ENCODE results near the gene SIGLEC9.
A peak's percentile ranks its signal among the peaks of the same experiment; 100 is the strongest.

SIGLEC9 gene

DNA sequence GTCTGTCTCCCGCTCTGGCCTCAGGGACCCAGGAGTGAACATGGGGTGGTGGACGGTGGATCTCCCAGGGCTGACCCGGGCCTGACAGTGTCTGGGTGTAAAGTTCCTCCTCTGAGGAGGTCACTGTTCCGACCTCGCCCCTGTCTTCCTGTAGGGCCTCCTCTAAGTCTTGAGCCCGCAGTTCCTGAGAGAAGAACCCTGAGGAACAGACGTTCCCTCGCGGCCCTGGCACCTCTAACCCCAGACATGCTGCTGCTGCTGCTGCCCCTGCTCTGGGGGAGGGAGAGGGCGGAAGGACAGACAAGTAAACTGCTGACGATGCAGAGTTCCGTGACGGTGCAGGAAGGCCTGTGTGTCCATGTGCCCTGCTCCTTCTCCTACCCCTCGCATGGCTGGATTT, at the start of gene SIGLEC9:
TSS of gene SIGLEC9 (plus strand) at position 178 of the 400 bp plus-strand sequence. CDS start at position 247, 69 bp downstream.
- no peak for DNase-seq

DNA sequence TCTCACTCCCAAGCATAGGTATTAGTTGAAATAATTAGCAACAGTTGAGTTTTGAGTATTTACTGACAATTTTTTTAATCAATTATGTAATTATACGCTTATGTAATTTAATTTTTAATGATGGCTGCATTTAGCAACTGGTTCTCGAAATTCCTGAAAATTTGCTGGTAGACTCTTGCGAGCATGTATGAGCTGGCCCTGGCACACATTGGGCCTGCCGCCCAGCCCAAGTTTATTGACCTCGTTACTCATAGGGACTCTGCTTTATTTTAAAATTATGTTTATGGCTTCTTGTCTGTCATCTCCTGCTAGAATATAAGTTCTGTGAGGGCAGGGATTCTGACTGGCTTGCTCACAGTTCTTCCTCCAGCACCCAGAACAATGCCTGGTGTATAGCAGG, 48.7 kb upstream of the SIGLEC9 start:
- DNase-seq = no peak

DNA sequence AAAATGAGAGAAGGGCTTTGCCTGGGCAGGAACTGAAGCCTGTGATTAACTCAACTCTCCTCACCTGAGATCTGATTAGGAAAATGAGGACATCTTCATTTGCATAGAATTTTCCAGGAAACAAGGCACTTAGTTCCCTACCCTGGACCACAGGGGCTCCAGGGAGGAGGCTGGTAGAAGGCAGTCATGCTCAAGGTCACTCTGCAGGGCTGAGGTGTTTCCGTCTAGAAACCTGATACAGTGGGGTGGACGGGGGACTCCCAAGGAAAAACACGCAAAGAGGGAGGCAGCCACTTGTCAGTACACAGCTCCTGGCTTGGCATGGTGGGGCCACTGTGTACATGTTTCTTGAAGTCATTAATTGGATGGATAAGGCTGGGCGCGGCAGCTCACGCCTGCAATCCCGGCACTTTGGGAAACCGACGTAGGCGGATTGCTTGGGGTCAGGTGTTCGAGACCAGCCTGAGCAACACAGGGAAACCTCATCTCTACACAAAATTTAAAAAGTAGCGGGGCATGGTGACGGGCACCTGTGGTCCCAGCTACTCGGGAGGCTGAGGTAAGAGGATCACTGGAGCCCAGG, 48.0 kb upstream of the SIGLEC9 start:
- no peak for DNase-seq

DNA sequence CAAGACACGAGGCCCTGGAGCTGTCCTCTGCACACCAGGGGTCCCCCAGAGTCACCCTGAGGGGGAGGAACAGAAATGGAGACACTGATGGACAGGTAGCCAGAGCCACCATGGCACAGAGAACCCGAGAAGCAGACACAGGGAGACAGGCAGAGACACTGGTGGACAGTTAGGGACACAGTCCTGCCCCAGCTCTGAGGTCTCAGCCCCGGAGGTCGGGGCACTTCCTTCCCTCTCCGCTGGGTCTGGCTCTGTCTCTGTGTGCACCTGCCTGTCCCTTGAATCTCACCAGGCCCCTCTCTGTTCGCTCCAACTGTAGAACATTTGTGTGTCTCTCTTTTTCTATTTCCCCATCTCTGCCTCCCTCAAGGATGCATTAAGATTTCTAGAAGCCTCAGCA, 46.6 kb upstream of the SIGLEC9 start:
- no peak for DNase-seq

DNA sequence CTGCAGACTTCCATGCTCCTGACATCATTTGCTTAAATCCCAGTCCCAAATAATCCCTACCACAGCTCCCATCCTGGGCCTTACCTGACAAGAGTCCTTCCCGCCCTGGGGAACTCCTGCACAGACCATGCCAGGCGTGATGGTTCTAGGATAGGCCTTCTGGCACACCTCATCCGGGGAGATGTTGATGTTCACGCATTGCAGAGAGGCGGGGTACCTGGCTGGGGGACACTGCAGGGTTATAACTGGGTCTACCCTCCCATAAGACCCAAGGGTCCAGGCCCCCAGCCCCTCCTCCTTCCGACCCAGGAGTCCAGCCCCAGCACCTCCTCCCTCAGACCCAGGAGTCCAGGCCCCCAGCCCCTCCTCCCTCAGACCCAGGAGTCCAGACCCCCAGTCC, 46.0 kb upstream of the SIGLEC9 start:
- no peak for DNase-seq

DNA sequence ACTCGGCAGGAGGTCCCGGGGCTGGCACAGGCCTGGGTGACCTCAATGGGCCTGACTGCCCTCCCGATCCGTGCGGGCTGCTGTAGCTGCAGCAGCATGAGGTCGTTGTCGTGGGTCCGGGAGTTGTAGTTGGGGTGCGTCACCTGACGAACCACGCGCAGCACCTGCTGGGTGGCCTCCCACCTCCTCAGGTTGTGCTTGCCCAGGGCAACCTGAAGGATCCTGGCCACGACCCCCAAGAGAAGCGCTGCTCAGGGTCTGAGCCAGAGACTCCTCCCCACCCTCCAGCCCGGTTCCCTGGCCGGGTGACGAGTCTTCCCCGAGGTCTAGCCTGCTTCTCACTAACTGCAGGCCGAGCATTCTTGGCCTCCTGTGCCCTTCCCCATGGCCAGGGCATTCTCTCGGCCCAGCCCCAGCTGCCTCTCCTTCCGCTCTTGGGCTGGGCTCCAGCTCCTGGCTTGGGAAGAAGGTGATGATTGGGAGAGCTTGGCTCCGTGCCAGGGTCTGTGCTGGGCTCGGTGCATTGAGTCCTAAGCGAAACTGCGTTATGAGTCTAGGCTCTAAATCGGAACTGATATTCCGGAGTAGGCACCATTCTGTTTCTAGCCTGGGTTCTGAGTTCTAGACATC, 45.1 kb upstream of the SIGLEC9 start:
- no peak for DNase-seq

DNA sequence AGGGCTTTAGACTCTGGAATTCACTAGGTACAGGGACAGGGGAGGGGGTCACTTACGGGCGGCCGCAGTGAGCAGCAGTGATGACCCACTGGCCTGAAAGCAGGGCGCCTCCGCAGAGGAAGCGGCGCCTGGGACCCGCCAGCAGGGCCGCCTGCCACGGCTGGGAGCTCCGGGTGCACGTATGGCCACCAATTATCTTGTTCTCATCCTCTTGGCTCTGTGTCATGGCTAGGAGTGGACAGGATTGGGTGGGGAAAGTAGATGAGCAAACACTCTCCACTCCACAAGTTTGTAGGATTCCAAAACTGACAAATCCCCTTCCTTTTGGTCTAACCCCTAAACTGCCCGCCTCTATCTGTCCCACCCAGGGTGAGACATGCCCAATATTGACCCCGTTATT, 43.2 kb upstream of the SIGLEC9 start:
- DNase-seq = no peak

DNA sequence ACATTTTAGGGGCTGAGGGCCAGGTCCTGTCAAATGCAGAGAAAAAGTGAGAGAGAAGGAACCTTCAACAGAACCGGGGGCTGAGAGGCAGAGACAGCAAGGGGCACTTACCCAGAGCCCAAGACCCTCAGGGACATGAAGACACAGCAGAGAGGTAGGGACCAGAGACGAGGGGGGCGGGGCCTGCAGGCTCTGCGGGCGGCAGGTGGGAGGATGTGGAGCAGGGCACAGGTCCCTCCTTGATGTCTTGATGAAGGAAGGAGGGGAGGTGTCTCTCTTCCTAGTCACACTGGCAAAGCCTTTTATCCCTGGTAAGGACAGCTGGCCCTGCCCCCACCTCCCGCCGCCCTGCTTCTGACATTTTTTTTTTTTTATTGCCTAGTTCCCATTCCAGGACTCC, 42.1 kb upstream of the SIGLEC9 start, which contains the start of gene KLK14:
TSS of gene KLK14 (minus strand) at position 277 of the 400 bp plus-strand sequence. CDS start at position 4, 273 bp downstream.
- no peak for DNase-seq

DNA sequence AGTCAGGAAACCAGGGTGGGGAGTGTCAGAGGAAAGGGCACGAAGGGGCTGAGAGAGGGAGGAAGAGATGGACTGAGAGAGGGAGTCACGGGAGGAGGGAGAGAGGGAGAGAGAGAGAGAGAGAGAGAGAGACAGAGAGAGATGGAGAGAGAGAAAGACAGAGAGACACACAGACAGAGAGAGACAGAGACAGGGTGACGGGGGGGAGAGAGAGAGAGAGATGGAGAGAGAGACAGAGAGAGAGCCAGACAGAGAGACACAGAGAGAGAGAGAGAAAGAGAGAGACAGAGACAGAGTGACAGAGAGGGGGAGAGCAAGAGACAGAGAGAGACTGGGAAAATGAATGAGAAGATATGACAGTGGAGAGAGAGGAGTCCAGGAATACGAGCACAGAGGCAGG, 41.5 kb upstream of the SIGLEC9 start:
- no peak for DNase-seq

DNA sequence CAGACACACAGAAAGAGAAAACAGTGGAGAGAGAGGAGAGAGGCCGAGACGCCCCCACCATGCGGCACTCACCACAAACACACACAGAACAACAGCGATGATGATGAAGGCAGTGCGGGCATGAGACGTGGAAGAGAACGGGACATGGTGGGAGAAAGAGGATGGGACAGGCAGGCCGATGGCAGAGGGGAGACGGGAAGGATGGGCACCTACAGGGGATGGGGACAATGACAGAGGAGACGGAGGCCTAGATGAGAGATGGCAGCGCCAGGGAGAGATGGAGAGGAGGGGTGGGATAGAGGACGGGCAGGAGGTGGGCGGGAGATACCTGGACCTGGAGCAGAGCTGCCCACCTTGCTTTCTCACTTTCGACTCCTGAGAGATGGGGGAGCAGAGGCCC, 40.9 kb upstream of the SIGLEC9 start:
- no peak for DNase-seq

DNA sequence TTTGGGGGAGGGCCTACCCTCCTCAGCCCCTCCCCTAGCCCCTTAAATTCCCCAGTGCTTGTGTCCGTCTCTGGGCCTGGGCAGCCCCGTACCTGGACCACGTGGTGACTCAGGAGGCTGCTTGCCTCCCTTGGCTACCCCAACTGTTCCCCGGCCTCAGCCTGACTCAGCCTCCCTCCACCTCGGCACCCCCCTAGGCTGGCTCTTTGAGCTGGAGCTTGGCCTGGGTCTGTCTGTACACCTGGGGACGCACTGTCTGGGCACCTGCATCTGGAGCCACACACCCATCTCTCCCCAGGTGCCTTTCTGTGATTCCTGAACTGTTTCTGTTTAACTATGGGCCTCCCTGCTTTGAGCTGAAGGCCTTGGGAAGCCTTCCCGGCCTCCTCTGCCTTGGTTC, 40.2 kb upstream of the SIGLEC9 start:
- DNase-seq = no peak

DNA sequence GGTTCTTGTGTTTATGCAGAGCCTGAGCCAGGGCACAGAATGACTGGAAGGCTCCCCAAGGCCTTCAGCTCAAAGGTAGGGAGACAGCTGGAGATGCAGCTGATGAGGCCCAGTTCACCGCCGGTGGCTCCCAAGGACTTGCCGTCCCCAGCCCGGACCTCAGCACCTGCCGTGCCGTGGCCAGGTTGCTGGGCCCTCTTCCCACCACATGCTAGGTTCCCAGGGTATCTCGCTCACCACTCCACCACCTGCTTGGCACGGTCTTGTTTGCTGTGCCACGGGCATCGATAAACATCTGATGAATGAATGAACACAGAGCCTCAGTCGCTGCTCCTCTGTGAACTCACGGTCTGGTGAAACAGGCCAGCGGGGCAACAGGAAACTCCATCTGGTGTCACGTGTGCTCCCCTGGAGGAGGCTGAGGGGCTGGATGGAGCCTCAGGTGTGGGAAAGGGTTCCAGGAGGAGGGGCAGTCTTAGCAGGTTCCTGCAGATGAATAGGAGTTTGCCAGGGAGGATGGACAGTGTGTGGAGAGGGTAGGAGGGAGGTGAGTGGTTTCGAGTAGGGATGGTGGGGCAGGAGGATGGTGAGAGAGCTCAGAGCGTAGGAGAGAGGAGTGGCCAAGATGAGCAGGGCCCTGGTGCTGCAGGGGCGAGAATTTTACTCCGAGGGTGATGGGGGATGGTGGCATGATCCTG, 38.4 kb upstream of the SIGLEC9 start:
- DNase-seq = no peak

DNA sequence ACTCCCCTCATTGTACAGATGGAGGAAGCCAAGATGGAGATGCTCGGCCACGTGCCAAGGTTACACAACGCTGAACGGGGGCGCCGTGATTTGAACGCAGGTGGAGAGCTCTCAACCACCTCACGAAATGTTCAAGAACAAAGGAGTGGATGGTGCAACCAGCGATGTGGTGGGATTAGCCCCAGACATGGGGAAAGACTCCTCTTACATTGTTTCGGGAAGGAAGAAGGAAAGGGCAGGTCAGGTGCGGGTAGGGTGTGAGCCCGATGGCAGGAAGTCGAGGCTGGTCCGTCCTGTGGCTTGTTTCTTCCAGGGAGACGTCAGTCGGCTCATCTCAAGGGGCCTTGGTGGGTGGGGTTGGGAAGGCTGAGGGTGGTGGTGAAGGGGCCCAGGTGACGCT, 34.9 kb upstream of the SIGLEC9 start:
- no peak for DNase-seq

DNA sequence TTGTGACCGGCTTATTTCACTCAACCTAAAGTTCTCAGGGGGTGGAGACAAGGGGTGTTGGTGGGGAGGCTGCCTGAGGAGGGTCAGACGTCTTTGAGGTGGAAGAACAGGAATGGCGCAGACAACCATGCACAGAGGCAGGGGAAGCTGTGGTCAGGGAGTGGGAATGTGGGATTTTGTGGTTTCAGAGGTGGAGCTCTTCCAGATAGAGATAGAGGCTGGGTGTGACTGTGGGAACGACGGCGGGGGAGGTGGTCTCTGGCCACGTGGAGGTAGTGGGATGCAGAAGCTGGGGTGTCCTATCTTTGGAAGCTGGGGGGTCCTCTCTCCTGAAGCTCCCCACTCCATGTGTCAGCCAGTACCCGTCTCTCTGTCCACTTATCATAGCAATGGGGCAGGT, 34.2 kb upstream of the SIGLEC9 start:
- no peak for DNase-seq

DNA sequence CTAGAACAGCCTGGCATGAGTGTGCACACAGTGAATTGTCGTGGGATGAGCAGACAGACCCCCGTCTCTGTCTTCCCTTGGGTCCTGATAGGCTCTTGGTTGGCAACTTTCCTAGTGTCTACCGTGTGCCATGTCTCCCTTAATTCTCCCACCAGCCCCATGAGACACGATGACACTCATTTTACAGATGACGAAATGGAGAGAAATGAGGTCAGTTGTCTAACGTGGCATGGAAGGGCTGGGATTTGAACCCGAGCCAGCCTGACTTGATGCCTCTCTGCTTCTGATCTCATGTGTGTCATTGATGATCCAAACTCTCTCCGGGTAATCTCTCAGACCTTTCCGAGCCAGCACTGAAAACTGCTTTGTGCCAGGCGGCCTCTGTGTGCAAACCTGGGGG, 33.6 kb upstream of the SIGLEC9 start:
- no peak for DNase-seq

DNA sequence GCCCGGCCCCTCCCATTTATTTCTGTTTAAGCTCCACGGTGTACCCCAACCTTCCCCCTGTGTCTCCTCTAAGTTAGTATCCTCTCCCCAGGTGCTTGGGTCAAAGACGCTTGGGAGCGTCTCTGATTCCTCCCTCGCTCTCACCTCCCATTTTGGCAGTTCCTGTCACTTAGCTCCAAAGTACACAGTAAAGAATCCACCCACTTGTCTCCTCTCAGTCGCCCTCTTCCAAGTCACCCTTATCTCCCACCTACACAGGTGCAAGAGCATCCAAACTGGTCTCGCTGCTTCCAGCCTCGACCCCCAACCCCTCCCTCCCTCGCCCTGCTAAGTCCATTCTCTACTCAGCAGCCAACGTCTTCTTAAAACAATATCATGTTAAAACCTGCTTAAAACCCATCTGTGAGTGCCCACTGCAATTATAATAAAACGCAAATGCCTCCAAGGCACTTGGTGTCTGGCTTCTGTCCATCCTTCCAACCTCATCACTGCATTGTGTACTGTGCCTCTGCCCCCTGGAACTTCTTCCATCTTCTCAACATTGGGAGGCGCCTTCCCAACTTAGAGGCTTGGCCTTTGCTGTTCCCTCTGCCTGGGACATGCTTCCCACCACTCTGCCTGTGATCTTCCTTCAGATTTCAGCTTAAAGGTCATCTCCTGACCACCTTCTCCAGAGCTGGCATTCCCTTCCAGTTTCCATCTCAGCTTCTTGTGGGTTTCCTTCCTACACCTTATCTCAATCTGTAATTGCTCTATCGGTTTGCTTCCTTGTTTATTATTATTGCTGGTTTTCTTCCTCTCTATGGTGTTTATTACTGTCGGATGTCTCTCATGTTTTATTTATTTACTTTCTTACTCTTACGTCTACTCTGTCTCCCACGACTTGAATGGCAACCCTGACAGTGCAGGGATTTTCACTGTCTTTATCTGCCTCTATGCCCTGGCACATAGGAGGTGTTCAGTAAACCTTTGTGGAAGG, 32.5 kb upstream of the SIGLEC9 start:
- peak; percentile 2 for DNase-seq

DNA sequence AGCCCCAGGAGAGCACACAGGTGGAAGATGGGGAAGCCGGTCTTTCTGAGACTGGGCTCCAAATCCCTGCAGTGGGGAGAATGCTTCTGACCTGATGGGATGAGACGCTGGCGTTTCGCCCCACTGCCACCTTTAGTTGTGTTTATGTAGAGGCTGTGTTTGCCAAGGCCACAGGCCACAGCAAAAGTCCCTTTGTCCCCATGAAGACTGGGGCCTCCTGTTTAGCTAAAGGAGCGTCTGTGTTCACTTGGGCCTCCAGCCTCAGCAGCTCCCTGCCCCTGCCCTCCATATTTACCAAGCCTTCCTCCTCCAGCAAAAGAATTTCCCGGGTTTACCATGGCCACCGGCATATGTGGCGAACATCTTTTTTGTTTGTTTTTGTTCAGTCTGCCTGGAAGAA, 31.6 kb upstream of the SIGLEC9 start:
- no peak for DNase-seq

DNA sequence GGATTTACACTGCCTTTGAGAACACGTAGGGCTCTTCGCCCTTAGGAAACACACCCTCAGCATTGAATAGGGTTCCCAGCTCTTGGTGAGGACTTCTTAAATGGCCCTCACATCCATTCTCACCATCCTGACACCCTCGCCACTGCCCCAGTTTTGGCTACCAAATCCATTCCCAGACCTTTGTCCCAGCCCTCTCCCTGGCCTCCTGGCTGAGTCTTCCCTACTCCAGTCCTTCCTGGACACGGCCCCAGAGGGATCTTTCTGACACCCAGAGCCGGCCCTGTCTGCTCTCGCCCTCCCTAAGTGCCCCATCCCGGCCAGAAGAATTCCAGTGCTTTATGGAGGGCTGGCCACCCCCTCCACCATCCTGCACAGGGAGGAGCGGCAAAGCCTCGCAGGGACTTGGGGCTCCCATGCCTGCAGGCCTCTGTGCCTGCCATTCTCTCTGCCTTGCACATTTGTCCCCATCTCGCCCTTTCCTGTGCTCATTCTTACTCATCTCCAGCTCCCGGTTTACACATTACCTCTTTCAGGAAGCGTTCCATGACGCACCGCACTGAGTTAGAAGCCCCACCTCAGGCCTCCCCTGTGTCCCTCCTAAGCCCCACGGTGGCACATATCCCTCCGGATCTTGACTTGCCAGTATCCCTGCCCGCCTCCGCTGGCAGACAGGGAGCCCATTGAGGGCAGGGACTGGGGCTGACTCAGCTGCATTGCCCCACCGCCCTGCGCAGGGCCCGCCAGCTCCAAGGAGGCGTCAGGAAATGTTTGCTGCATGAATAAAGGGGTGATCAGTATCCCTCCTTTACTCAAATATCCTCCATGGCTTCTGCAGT, 31.0 kb upstream of the SIGLEC9 start:
- DNase-seq = no peak

DNA sequence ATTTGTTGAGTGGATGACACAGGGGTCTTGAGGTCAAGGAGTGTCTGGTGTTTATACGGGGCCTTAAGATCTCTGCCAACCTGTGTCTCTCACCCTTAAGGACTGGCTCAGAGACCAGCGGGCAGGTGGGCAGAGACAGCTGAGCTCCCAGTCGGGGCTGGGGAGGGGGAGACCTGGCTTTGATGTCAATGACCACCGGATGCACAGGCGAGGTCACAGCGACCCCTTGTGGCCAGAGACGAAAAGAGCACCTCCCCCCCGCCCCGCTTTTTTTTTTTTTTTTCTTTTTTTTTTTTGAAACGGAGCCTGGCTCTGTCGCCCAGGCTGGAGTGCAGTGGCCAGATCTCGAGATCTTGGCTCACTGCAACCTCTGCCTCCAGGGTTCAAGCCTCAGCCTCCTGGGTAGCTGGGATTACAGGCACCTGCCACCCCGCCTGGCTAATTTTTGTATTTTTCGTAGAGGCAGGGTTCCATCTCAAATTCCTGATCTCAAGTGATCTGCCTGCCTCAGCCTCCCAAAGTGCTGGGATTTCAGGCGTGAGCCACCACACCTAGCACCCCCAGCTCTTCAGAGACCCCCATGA, 29.9 kb upstream of the SIGLEC9 start:
- peak; percentile 41 for DNase-seq

DNA sequence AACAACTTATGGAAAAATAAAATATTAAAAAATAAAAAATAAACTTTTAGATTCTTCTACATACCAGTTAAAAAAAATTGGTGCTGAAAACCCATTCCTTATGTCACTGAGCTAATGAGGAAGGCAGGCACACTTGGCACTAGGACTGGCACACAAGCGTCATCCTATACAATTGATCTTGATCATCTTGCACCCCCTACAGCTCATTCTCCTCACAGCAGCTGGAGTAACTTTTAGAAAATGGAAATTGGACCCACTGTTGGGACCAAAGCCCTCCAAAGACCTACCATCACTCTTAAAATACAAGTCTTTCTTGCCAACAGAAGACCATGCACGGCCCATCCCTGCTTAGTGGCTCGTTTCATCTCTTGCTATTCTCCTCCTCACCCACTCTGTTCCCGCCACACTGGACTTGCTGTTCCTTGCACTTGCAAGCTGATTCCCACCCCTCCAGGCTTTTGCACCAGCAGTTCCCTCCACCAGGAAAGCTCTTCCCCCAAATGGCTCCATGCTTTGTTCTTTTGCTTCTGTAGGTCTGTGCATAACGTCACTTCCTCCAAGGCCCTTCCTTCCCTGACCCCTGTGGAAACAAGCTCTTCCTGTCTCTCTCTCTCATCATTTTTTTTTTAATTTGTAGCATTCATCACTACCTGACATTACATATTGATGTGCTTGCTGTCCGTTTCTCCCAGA, 28.1 kb upstream of the SIGLEC9 start:
- DNase-seq = peak; percentile 12

DNA sequence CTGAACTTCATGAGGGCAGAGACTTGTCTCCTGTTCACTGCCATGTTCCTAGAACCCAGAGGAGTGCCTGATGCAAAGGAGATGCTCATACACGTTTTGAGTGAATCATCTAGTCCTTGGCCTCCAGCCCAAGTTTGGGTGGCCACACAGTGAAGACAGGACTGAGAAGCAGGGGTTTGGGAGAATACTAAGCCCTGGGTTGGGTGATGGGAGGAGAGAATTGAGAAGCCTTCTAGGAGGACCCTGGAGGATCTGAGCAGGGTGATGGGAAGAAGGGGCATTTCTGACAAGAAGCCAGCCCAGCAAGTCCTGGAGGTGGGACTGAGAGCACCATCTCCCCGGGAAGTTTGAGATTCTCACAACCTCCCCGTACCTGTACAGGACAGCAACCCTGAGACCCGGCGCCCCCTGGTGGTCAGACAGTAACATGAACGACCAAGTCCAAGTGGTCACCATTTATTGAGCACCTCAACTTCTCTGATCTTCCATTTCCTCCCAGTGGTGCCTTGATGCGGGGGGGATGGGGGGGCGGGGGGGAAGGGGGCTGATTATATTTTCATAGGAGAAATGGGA, 27.5 kb upstream of the SIGLEC9 start:
- DNase-seq = peak; percentile 41

Data from NCI-H510A treated with DMSO at 0.1 percent for 48 hours (cell line).